ENCODE measurements around the gene TP53I11.

TP53I11 gene

GRCh38 chr11:44950625-44951476 lies at the start of gene TP53I11:
TSS of gene TP53I11 (minus strand) at chr11:44950883. CDS start at chr11:44938335, 12,548 bp downstream.
- Histone ChIP-seq H3K27me3 (ENCODE audit: control insufficient read depth in 5 of 5, insufficient read depth in 4 of 5, low read length in 5 of 5) (peaks cover 0 to 10% (median 0%) of the 10 kb centered on the region in 5 donors), H3K4me1 (ENCODE audit: control insufficient read depth in 5 of 5, insufficient read depth in 5 of 5, low read length in 5 of 5) (peaks cover 10 to 69% (median 56%) of the 10 kb centered on the region in 5 donors), H3K27ac (ENCODE audit: low read depth, low read length) (peak within 1 kb of the TSS; percentile 60), H3K36me3 (ENCODE audit: control insufficient read depth in 5 of 5, insufficient read depth in 5 of 5, low read length in 5 of 5) (peaks cover 0 to 6% (median 4%) of the 10 kb centered on the region in 5 donors), H3K9ac (ENCODE audit: low read length in 5 of 5) (peak within 1 kb of the TSS in 4 of 5 donors; percentile 70 to 78 (median 76)), H3K4me3 (ENCODE audit: low read depth in 1 of 5, low read length in 5 of 5) (peak within 1 kb of the TSS; percentile 59 to 86 (median 79)), H3K9me3 (ENCODE audit: control insufficient read depth in 5 of 5, low read length in 5 of 5) (no peaks in the 10 kb centered on the region)

- no peaks in the 10 kb centered on the region for H3K36me3 ChIP-seq (ENCODE audit: control insufficient read depth in 5 of 5, insufficient read depth in 5 of 5, low read length in 5 of 5)
- H3K9me3 ChIP-seq (ENCODE audit: control insufficient read depth in 5 of 5, low read length in 5 of 5) = no peaks in the 10 kb centered on the region
- no peak overlapping the region for H3K27ac ChIP-seq (ENCODE audit: low read depth, low read length)
- no peak overlapping the region for H3K9ac ChIP-seq (ENCODE audit: low read length in 5 of 5)
- H3K4me1 ChIP-seq (ENCODE audit: control insufficient read depth in 5 of 5, insufficient read depth in 5 of 5, low read length in 5 of 5) = peaks cover 0 to 3% (median 1%) of the 10 kb centered on the region in 5 donors
- H3K27me3 ChIP-seq (ENCODE audit: control insufficient read depth in 5 of 5, insufficient read depth in 4 of 5, low read length in 5 of 5) = peaks cover 0 to 13% (median 6%) of the 10 kb centered on the region in 5 donors
- H3K4me3 ChIP-seq (ENCODE audit: low read depth in 1 of 5, low read length in 5 of 5) = no peak overlapping the region
Measured at GRCh38 chr11:44999068-44999467, 48.4 kb upstream of the TP53I11 start.

GRCh38 chr11:44998051-44998450 lies 47.4 kb upstream of the TP53I11 start:
- Histone ChIP-seq H3K36me3 (ENCODE audit: control insufficient read depth in 5 of 5, insufficient read depth in 5 of 5, low read length in 5 of 5) (no peaks in the 10 kb centered on the region), H3K4me1 (ENCODE audit: control insufficient read depth in 5 of 5, insufficient read depth in 5 of 5, low read length in 5 of 5) (peaks cover 0 to 3% (median 1%) of the 10 kb centered on the region in 5 donors), H3K27me3 (ENCODE audit: control insufficient read depth in 5 of 5, insufficient read depth in 4 of 5, low read length in 5 of 5) (peaks cover 0 to 13% (median 6%) of the 10 kb centered on the region in 5 donors), H3K9me3 (ENCODE audit: control insufficient read depth in 5 of 5, low read length in 5 of 5) (no peaks in the 10 kb centered on the region), H3K9ac (ENCODE audit: low read length in 5 of 5) (no peak overlapping the region), H3K27ac (ENCODE audit: low read depth, low read length) (no peak overlapping the region), H3K4me3 (ENCODE audit: low read depth in 1 of 5, low read length in 5 of 5) (no peak overlapping the region)

GRCh38 chr11:44997566-44997965 lies 46.9 kb upstream of the TP53I11 start:
- H3K4me3 ChIP-seq (ENCODE audit: low read depth in 1 of 5, low read length in 5 of 5) = no peak overlapping the region
- no peaks in the 10 kb centered on the region for H3K9me3 ChIP-seq (ENCODE audit: control insufficient read depth in 5 of 5, low read length in 5 of 5)
- H3K36me3 ChIP-seq (ENCODE audit: control insufficient read depth in 5 of 5, insufficient read depth in 5 of 5, low read length in 5 of 5) = no peaks in the 10 kb centered on the region
- H3K9ac ChIP-seq (ENCODE audit: low read length in 5 of 5) = no peak overlapping the region
- no peak overlapping the region for H3K27ac ChIP-seq (ENCODE audit: low read depth, low read length)
- peaks cover 0 to 13% (median 6%) of the 10 kb centered on the region in 5 donors for H3K27me3 ChIP-seq (ENCODE audit: control insufficient read depth in 5 of 5, insufficient read depth in 4 of 5, low read length in 5 of 5)
- peaks cover 0 to 3% (median 1%) of the 10 kb centered on the region in 5 donors for H3K4me1 ChIP-seq (ENCODE audit: control insufficient read depth in 5 of 5, insufficient read depth in 5 of 5, low read length in 5 of 5)

- peaks cover 0 to 13% (median 6%) of the 10 kb centered on the region in 5 donors for H3K27me3 ChIP-seq (ENCODE audit: control insufficient read depth in 5 of 5, insufficient read depth in 4 of 5, low read length in 5 of 5)
- no peaks in the 10 kb centered on the region for H3K9me3 ChIP-seq (ENCODE audit: control insufficient read depth in 5 of 5, low read length in 5 of 5)
- no peak overlapping the region for H3K27ac ChIP-seq (ENCODE audit: low read depth, low read length)
- no peak overlapping the region for H3K4me3 ChIP-seq (ENCODE audit: low read depth in 1 of 5, low read length in 5 of 5)
- no peak overlapping the region for H3K9ac ChIP-seq (ENCODE audit: low read length in 5 of 5)
- peaks cover 1 to 9% (median 8%) of the 10 kb centered on the region in 5 donors for H3K4me1 ChIP-seq (ENCODE audit: control insufficient read depth in 5 of 5, insufficient read depth in 5 of 5, low read length in 5 of 5)
- no peaks in the 10 kb centered on the region for H3K36me3 ChIP-seq (ENCODE audit: control insufficient read depth in 5 of 5, insufficient read depth in 5 of 5, low read length in 5 of 5)
Measured at GRCh38 chr11:44994753-44995152, 44.1 kb upstream of the TP53I11 start.

GRCh38 chr11:44993971-44994704 lies 43.5 kb upstream of the TP53I11 start:
- Histone ChIP-seq H3K27ac (ENCODE audit: low read depth, low read length) (no peak overlapping the region), H3K9me3 (ENCODE audit: control insufficient read depth in 5 of 5, low read length in 5 of 5) (no peaks in the 10 kb centered on the region), H3K4me3 (ENCODE audit: low read depth in 1 of 5, low read length in 5 of 5) (no peak overlapping the region), H3K27me3 (ENCODE audit: control insufficient read depth in 5 of 5, insufficient read depth in 4 of 5, low read length in 5 of 5) (peaks cover 0 to 15% (median 6%) of the 10 kb centered on the region in 5 donors), H3K36me3 (ENCODE audit: control insufficient read depth in 5 of 5, insufficient read depth in 5 of 5, low read length in 5 of 5) (no peaks in the 10 kb centered on the region), H3K9ac (ENCODE audit: low read length in 5 of 5) (no peak overlapping the region), H3K4me1 (ENCODE audit: control insufficient read depth in 5 of 5, insufficient read depth in 5 of 5, low read length in 5 of 5) (peaks cover 1 to 10% (median 8%) of the 10 kb centered on the region in 5 donors)

- H3K9ac ChIP-seq (ENCODE audit: low read length in 5 of 5) = no peak overlapping the region
- no peak overlapping the region for H3K27ac ChIP-seq (ENCODE audit: low read depth, low read length)
- H3K4me1 ChIP-seq (ENCODE audit: control insufficient read depth in 5 of 5, insufficient read depth in 5 of 5, low read length in 5 of 5) = peaks cover under 1 to 10% (median 8%) of the 10 kb centered on the region in 5 donors
- H3K36me3 ChIP-seq (ENCODE audit: control insufficient read depth in 5 of 5, insufficient read depth in 5 of 5, low read length in 5 of 5) = no peaks in the 10 kb centered on the region
- H3K9me3 ChIP-seq (ENCODE audit: control insufficient read depth in 5 of 5, low read length in 5 of 5) = no peaks in the 10 kb centered on the region
- H3K27me3 ChIP-seq (ENCODE audit: control insufficient read depth in 5 of 5, insufficient read depth in 4 of 5, low read length in 5 of 5) = peaks cover 0 to 14% (median 6%) of the 10 kb centered on the region in 5 donors
- no peak overlapping the region for H3K4me3 ChIP-seq (ENCODE audit: low read depth in 1 of 5, low read length in 5 of 5)
Measured at GRCh38 chr11:44992774-44993173, 42.1 kb upstream of the TP53I11 start.

GRCh38 chr11:44992181-44992582 lies 41.5 kb upstream of the TP53I11 start:
- Histone ChIP-seq H3K9me3 (ENCODE audit: control insufficient read depth in 5 of 5, low read length in 5 of 5) (no peaks in the 10 kb centered on the region), H3K27ac (ENCODE audit: low read depth, low read length) (no peak overlapping the region), H3K9ac (ENCODE audit: low read length in 5 of 5) (no peak overlapping the region), H3K4me3 (ENCODE audit: low read depth in 1 of 5, low read length in 5 of 5) (no peak overlapping the region), H3K27me3 (ENCODE audit: control insufficient read depth in 5 of 5, insufficient read depth in 4 of 5, low read length in 5 of 5) (peaks cover 0 to 9% (median 6%) of the 10 kb centered on the region in 5 donors), H3K36me3 (ENCODE audit: control insufficient read depth in 5 of 5, insufficient read depth in 5 of 5, low read length in 5 of 5) (no peaks in the 10 kb centered on the region), H3K4me1 (ENCODE audit: control insufficient read depth in 5 of 5, insufficient read depth in 5 of 5, low read length in 5 of 5) (peaks cover 0 to 10% (median 8%) of the 10 kb centered on the region in 5 donors)

GRCh38 chr11:44990665-44991064 lies 40.0 kb upstream of the TP53I11 start:
- Histone ChIP-seq H3K27ac (ENCODE audit: low read depth, low read length) (no peak overlapping the region), H3K4me3 (ENCODE audit: low read depth in 1 of 5, low read length in 5 of 5) (no peak overlapping the region), H3K9ac (ENCODE audit: low read length in 5 of 5) (no peak overlapping the region), H3K9me3 (ENCODE audit: control insufficient read depth in 5 of 5, low read length in 5 of 5) (no peaks in the 10 kb centered on the region), H3K36me3 (ENCODE audit: control insufficient read depth in 5 of 5, insufficient read depth in 5 of 5, low read length in 5 of 5) (no peaks in the 10 kb centered on the region), H3K27me3 (ENCODE audit: control insufficient read depth in 5 of 5, insufficient read depth in 4 of 5, low read length in 5 of 5) (peaks cover 0 to 9% (median 6%) of the 10 kb centered on the region in 5 donors), H3K4me1 (ENCODE audit: control insufficient read depth in 5 of 5, insufficient read depth in 5 of 5, low read length in 5 of 5) (peaks cover 0 to 10% (median 8%) of the 10 kb centered on the region in 5 donors)
